Neural progenitor cell (in vitro differentiated cells): ENCODE data around the gene COL24A1. TPM values are rescaled to one million over a fixed set of nuclear protein-coding genes. Genes with fewer than 3 reads are reported as not detected.

Experiments
- DNase-seq: peaks from one replicate; pipeline ENCODE4 v3.0.0-alpha.2; 2016; ENCODE audit warnings: low spot score
- H2AFZ ChIP-seq: fragments of 200-600 bp; sonication (generic); replicated peaks from 2 replicates; pipeline ENCODE4 v1.6.1; 2016; ENCODE audit warnings: antibody characterized with exemption
- H3F3A ChIP-seq: fragments of 200-600 bp; sonication (generic); 2 replicates; pipeline ENCODE4 v1.6.1; 2016; ENCODE audit warnings: antibody characterized with exemption, low read depth
- H3K27ac ChIP-seq: fragments of 200-600 bp; sonication (generic); 2 replicates; pipeline ENCODE4 v1.5.1; 2016; ENCODE audit warnings: mild to moderate bottlenecking
- H3K27me3 ChIP-seq: fragments of 200-600 bp; sonication (generic); 2 replicates; pipeline ENCODE4 v1.6.1; 2016; ENCODE audit warnings: mild to moderate bottlenecking, moderate library complexity
- H3K36me3 ChIP-seq: fragments of 200-600 bp; sonication (generic); 2 replicates; pipeline ENCODE4 v1.5.1; 2016
- H3K4me1 ChIP-seq: fragments of 200-600 bp; sonication (generic); 2 replicates; pipeline ENCODE4 v1.6.1; 2016; ENCODE audit warnings: mixed run types
- H3K4me2 ChIP-seq: fragments of 200-600 bp; sonication (generic); 2 replicates; pipeline ENCODE4 v1.6.1; 2016
- H3K4me3 ChIP-seq: fragments of 200-600 bp; sonication (generic); 2 replicates; pipeline ENCODE4 v1.5.1; 2016
- H3K79me2 ChIP-seq: fragments of 200-600 bp; sonication (generic); 2 replicates; pipeline ENCODE4 v1.6.1; 2016; ENCODE audit warnings: low read depth
- H3K9ac ChIP-seq: fragments of 200-600 bp; sonication (generic); 2 replicates; pipeline ENCODE4 v1.6.1; 2016
- H3K9me3 ChIP-seq: fragments of 200-600 bp; sonication (generic); 2 replicates; pipeline ENCODE4 v1.5.1; 2016; ENCODE audit warnings: low read depth
- H4K20me1 ChIP-seq: fragments of 200-600 bp; sonication (generic); 2 replicates; pipeline ENCODE4 v1.6.1; 2016; ENCODE audit warnings: low read depth
- H3K27ac Mint-ChIP-seq: 3 replicates; pipeline ENCODE4 v1.8.0; 2021; ENCODE audit warnings: mixed read lengths
- H3K27me3 Mint-ChIP-seq: 2 replicates; pipeline ENCODE4 v1.8.0; 2022; ENCODE audit warnings: low read depth, mild to moderate bottlenecking, inconsistent platforms, moderate library complexity, mixed read lengths; ENCODE audit not compliant: insufficient read depth
- H3K36me3 Mint-ChIP-seq: 3 replicates; pipeline ENCODE4 v1.8.0; 2021; ENCODE audit warnings: mixed read lengths
- H3K4me1 Mint-ChIP-seq: 3 replicates; pipeline ENCODE4 v1.8.0; 2021; ENCODE audit warnings: mixed read lengths
- H3K4me3 Mint-ChIP-seq: 3 replicates; pipeline ENCODE4 v1.8.0; 2021; ENCODE audit warnings: mild to moderate bottlenecking, moderate library complexity, mixed read lengths
- H3K9me3 Mint-ChIP-seq: 3 replicates; pipeline ENCODE4 v1.8.0; 2020; ENCODE audit warnings: mixed read lengths
- CTCF ChIP-seq: fragments of 200-600 bp; sonication (generic); IDR thresholded peaks from 2 replicates; pipeline ENCODE4 v1.5.1; 2017; ENCODE audit warnings: antibody characterized with exemption, mild to moderate bottlenecking
- EZH2 ChIP-seq: fragments of 200-600 bp; sonication (generic); IDR thresholded peaks from 2 replicates; pipeline ENCODE4 v1.6.1; 2017; ENCODE audit warnings: antibody characterized with exemption, mild to moderate bottlenecking, moderate library complexity
- EZH2phosphoT487 ChIP-seq: fragments of 200-600 bp; sonication (generic); IDR thresholded peaks from 2 replicates; pipeline ENCODE4 v1.6.1; 2017; ENCODE audit warnings: antibody characterized with exemption
- total RNA-seq: library from RNA; depleted of rRNA; stranded (reverse); fragments of >200 nt; gene quantifications from 2 replicates; pipeline ENCODE4 v1.2.3, GENCODE V29; 2015; ENCODE audit warnings: low replicate concordance

The COL24A1 gene
- total RNA-seq, 1 donor from 2014 or later = not detected

DNA sequence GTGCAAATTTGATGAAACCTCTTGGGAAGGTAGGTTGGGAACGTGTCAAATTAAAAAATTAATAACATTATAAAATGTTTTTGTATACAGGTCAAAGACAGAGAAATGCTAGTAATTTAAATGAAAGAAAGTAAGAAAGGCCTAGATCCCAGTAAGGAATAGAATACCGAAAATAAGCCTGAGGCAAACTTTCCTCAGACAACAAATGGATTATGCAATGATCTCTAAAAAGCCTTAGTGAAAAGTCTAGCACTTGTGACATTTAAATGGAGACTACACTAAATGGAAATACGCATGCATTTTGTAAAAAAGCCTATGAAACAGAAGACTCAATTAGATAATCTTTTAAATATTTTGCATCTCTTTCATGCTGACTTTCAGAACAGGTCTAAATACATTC, 309.9 kb downstream of the COL24A1 start:
- Histone ChIP-seq H2AFZ (no peak overlapping the region), H3K4me2 (no peak overlapping the region), H3K9me3 (no peaks in the 10 kb centered on the region), H3K4me3 (no peak overlapping the region), H3K79me2 (no peaks in the 10 kb centered on the region), H4K20me1 (no peaks in the 10 kb centered on the region), H3K9ac (no peak overlapping the region), H3K36me3 (no peaks in the 10 kb centered on the region), H3K27me3 (no peaks in the 10 kb centered on the region), H3F3A (no peaks in the 10 kb centered on the region), H3K4me1 (no peaks in the 10 kb centered on the region), H3K27ac (no peak overlapping the region)
- no peak for TF ChIP-seq CTCF
- no peak for TF ChIP-seq EZH2
- no peak for TF ChIP-seq EZH2phosphoT487
- DNase-seq = no peak
- Mint-ChIP-seq H3K9me3 (no peaks in the 10 kb centered on the region), H3K36me3 (no peaks in the 10 kb centered on the region), H3K27me3 (no peaks in the 10 kb centered on the region), H3K4me3 (no peak overlapping the region), H3K4me1 (no peaks in the 10 kb centered on the region), H3K27ac (no peak overlapping the region)

- H3K4me2 ChIP-seq = no peak overlapping the region
- no peaks in the 10 kb centered on the region for H3K9me3 ChIP-seq
- H3K9me3 Mint-ChIP-seq = no peaks in the 10 kb centered on the region
- H3K27ac ChIP-seq = no peak overlapping the region
- no peak overlapping the region for H3K4me3 Mint-ChIP-seq
- H3K36me3 ChIP-seq = no peaks in the 10 kb centered on the region
- no peak for TF ChIP-seq CTCF
- TF ChIP-seq EZH2phosphoT487 = no peak
- no peak for TF ChIP-seq EZH2
- H3K79me2 ChIP-seq = no peaks in the 10 kb centered on the region
- H3K27me3 Mint-ChIP-seq = no peaks in the 10 kb centered on the region
- H3K27me3 ChIP-seq = no peaks in the 10 kb centered on the region
- DNase-seq = no peak
- H4K20me1 ChIP-seq = no peaks in the 10 kb centered on the region
- no peak overlapping the region for H3K9ac ChIP-seq
- H3K4me3 ChIP-seq = no peak overlapping the region
- H2AFZ ChIP-seq = no peak overlapping the region
- H3K4me1 ChIP-seq = no peaks in the 10 kb centered on the region
- H3F3A ChIP-seq = no peaks in the 10 kb centered on the region
- H3K36me3 Mint-ChIP-seq = no peaks in the 10 kb centered on the region
- H3K27ac Mint-ChIP-seq = no peak overlapping the region
- H3K4me1 Mint-ChIP-seq = no peaks in the 10 kb centered on the region
Measured at GRCh38 chr1:85839459-85839858, 317.1 kb downstream of the COL24A1 start.

DNA sequence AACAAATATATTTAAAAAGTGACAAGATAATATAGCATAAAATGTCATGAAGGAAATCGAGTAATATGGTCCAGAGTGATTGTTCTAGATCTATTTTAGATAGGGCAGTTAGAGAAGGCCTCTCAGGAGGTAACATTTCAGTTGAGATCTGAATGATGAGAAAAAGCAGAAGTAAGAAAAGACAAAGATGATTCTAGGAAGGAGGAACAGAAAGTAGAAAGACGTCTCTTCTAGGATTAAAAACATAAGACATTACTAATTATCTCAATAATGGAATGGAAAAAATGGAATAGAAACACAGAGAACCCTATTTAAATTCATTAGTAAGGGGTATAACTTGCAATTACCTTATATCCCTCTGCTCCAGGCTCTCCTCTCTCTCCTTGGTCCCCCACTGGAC, 318.3 kb downstream of the COL24A1 start:
- Mint-ChIP-seq H3K27me3 (no peaks in the 10 kb centered on the region), H3K36me3 (no peaks in the 10 kb centered on the region), H3K4me3 (no peak overlapping the region), H3K9me3 (no peaks in the 10 kb centered on the region), H3K4me1 (no peaks in the 10 kb centered on the region), H3K27ac (no peak overlapping the region)
- TF ChIP-seq CTCF (no peak), EZH2 (no peak), EZH2phosphoT487 (no peak)
- no peak for DNase-seq
- Histone ChIP-seq H3K4me1 (no peaks in the 10 kb centered on the region), H3F3A (no peaks in the 10 kb centered on the region), H3K9ac (no peak overlapping the region), H4K20me1 (no peaks in the 10 kb centered on the region), H3K27ac (no peak overlapping the region), H3K36me3 (no peaks in the 10 kb centered on the region), H3K4me2 (no peak overlapping the region), H3K4me3 (no peak overlapping the region), H3K27me3 (no peaks in the 10 kb centered on the region), H3K79me2 (no peaks in the 10 kb centered on the region), H3K9me3 (no peaks in the 10 kb centered on the region), H2AFZ (no peak overlapping the region)
